Activated CD4-positive, alpha-beta T cell treated with anti-CD3 and anti-CD28 coated beads for 36 hours (primary cell): Measurements from ENCODE around the gene AMBN. TPM values are rescaled to one million over a fixed set of nuclear protein-coding genes. Genes with fewer than 3 reads are reported as not detected.

Experiments
- ATAC-seq: fragments of 200-7000 bp; cut with Tn5 transposase; one replicate; pipeline ENCODE4 v1.10.0; 2021; ENCODE audit warnings: mild to moderate bottlenecking, moderate library complexity
- CTCF ChIA-PET: fragments of 350-600 bp; sonication (Branson Sonifier 250); formaldehyde crosslinking; loops from one replicate; lab custom pipeline; 2021; ENCODE audit warnings: antibody characterized with exemption; lab: Charles Lee
- POLR2A ChIA-PET: fragments of 350-600 bp; sonication (Branson Sonifier 250); formaldehyde crosslinking; loops from one replicate; lab custom pipeline; 2021; ENCODE audit warnings: antibody characterized with exemption, inconsistent platforms; lab: Charles Lee
- DNase-seq: peaks from one replicate; pipeline ENCODE4 v3.0.0-alpha.2; 2020
- H3K27ac Mint-ChIP-seq: one replicate; pipeline ENCODE4 v1.8.0; 2021; ENCODE audit warnings: mixed read lengths
- H3K27me3 Mint-ChIP-seq: one replicate; pipeline ENCODE4 v1.8.0; 2021; ENCODE audit warnings: mixed read lengths
- H3K36me3 Mint-ChIP-seq: one replicate; pipeline ENCODE4 v1.8.0; 2021; ENCODE audit warnings: low read depth, mixed read lengths
- H3K4me1 Mint-ChIP-seq: one replicate; pipeline ENCODE4 v1.8.0; 2021; ENCODE audit warnings: mixed read lengths
- H3K4me3 Mint-ChIP-seq: one replicate; pipeline ENCODE4 v1.8.0; 2021; ENCODE audit warnings: mild to moderate bottlenecking, moderate library complexity, mixed read lengths
- H3K9me3 Mint-ChIP-seq: one replicate; pipeline ENCODE4 v1.8.0; 2021; ENCODE audit warnings: low read depth, mixed read lengths
- intact Hi-C, 2 experiments: fragments of 100-400 bp; cut with DNase I in 1 of 2; cut with micrococcal nuclease in 1 of 2; formaldehyde crosslinking; loops; one replicate each; pipeline versions ENCODE4 v1.14.2 to v1.15.1; 2022 to 2024; cut with DNase I, micrococcal nuclease
- total RNA-seq, 2 experiments: library from RNA; stranded (reverse); gene quantifications; one replicate each; pipeline ENCODE4 v1.2.3, GENCODE V29; 2021

Gene AMBN
- total RNA-seq, 2 experiments from 2014 or later = not detected

GRCh38 chr4:70583952-70584834 is 7.9 kb upstream of the AMBN start:
- DNase-seq (no peak), ATAC-seq (no peak)
- intact Hi-C loops = no loop called here
- Mint-ChIP-seq H3K4me1 (no peaks in the 10 kb centered on the region), H3K27me3 (no peaks in the 10 kb centered on the region), H3K36me3 (no peaks in the 10 kb centered on the region), H3K4me3 (no peak overlapping the region), H3K27ac (no peak overlapping the region), H3K9me3 (no peaks in the 10 kb centered on the region)
- CTCF ChIA-PET = interaction anchor here (1.2 kb wide), 1 partner anchor 25 kb away, joined by 3 read pairs; no protein-coding TSS in a partner anchor
- POLR2A ChIA-PET = no interaction called here

GRCh38 chr4:70586841-70587240 is 5.2 kb upstream of the AMBN start:
- ATAC-seq = no peak
- Mint-ChIP-seq H3K9me3 (no peaks in the 10 kb centered on the region), H3K4me3 (no peak overlapping the region), H3K36me3 (no peaks in the 10 kb centered on the region), H3K4me1 (no peaks in the 10 kb centered on the region), H3K27ac (no peak overlapping the region), H3K27me3 (peaks cover 3% of the 10 kb centered on the region)
- no peak for DNase-seq
- ChIA-PET CTCF (interaction anchor here (0.6 kb wide), 1 partner anchor 86 kb away, joined by 3 read pairs; no protein-coding TSS in a partner anchor), POLR2A (no interaction called here)
- intact Hi-C loops = no loop called here

GRCh38 chr4:70589785-70590184 is 2.3 kb upstream of the AMBN start:
- no peak for ATAC-seq

DNA sequence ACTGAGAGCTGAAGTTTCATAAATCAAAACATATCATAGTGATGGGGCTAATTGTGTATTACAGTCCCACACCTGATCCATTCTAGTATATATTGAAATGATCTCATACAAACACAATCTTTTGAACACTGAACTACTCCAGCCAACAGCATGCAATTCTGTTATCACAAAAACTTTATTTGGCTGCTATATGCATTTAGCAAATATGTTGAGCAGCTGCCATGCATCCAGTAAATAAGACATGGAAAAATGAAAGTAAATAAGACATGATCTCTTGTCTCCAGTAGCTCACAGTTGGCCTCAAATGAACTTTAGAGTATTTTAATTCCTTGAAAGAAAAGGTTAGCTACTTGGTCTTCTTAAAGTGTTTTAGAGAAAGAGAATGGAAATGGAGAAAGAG is 2.1 kb downstream of the AMBN start:
- H3K27me3 Mint-ChIP-seq = peaks cover 7% of the 10 kb centered on the region
- intact Hi-C loops = no loop called here
- H3K4me3 Mint-ChIP-seq = no peak overlapping the region
- H3K4me1 Mint-ChIP-seq = no peaks in the 10 kb centered on the region
- H3K9me3 Mint-ChIP-seq = no peaks in the 10 kb centered on the region
- POLR2A ChIA-PET = no interaction called here
- no peaks in the 10 kb centered on the region for H3K36me3 Mint-ChIP-seq
- CTCF ChIA-PET = interaction anchor here (0.6 to 1.3 kb wide), 2 partner anchors 12 to 246 kb away, joined by 3 to 6 read pairs; partner anchors contain the start of gene GRSF1
- H3K27ac Mint-ChIP-seq = no peak overlapping the region
- ATAC-seq (no peak), DNase-seq (no peak)

More at GRCh38 chr4:70589785-70590184, 2.3 kb upstream of the AMBN start:
- Mint-ChIP-seq H3K27ac (no peak overlapping the region), H3K9me3 (no peaks in the 10 kb centered on the region), H3K36me3 (no peaks in the 10 kb centered on the region), H3K27me3 (peaks cover 4% of the 10 kb centered on the region), H3K4me3 (no peak overlapping the region), H3K4me1 (no peaks in the 10 kb centered on the region)
- DNase-seq = no peak
- POLR2A ChIA-PET = no interaction called here
- CTCF ChIA-PET = interaction anchor here (0.6 kb wide), 1 partner anchor 324 kb away, joined by 3 read pairs; no protein-coding TSS in a partner anchor
- intact Hi-C loops = no loop called here

- no peak overlapping the region for H3K27ac Mint-ChIP-seq
- intact Hi-C loops = loop anchor here (2.0 to 5.0 kb wide), 6 partner anchors 88 to 1702 kb away; partner anchors contain the start of gene UTP3 (in 1 of the 2)
- no peaks in the 10 kb centered on the region for H3K4me1 Mint-ChIP-seq
- H3K9me3 Mint-ChIP-seq = no peaks in the 10 kb centered on the region
- POLR2A ChIA-PET = no interaction called here
- DNase-seq (no peak), ATAC-seq (no peak)
- CTCF ChIA-PET = interaction anchor here (0.6 to 1.6 kb wide), 8 partner anchors 9 to 1704 kb away, joined by 3 to 4 read pairs (median 3); no protein-coding TSS in a partner anchor
- H3K4me3 Mint-ChIP-seq = no peak overlapping the region
- peaks cover 2% of the 10 kb centered on the region for H3K27me3 Mint-ChIP-seq
- no peaks in the 10 kb centered on the region for H3K36me3 Mint-ChIP-seq
These were observed 8.2 kb downstream of the AMBN start for GRCh38 chr4:70600305-70600704.

- DNase-seq (no peak), ATAC-seq (no peak)
- Mint-ChIP-seq H3K4me3 (no peak overlapping the region), H3K36me3 (no peaks in the 10 kb centered on the region), H3K27ac (no peak overlapping the region), H3K27me3 (peaks cover 2% of the 10 kb centered on the region), H3K4me1 (no peaks in the 10 kb centered on the region), H3K9me3 (no peaks in the 10 kb centered on the region)
- ChIA-PET CTCF (interaction anchor here (0.6 to 1.6 kb wide), 10 partner anchors 14 to 1703 kb away, joined by 3 to 4 read pairs (median 3); no protein-coding TSS in a partner anchor), POLR2A (no interaction called here)
- intact Hi-C loops = loop anchor here (1.0 to 5.0 kb wide), 8 partner anchors 87 to 1702 kb away; partner anchors contain the start of gene UTP3 (in 2 of the 2)
These were observed 8.9 kb downstream of the AMBN start for GRCh38 chr4:70600977-70601376.

DNA sequence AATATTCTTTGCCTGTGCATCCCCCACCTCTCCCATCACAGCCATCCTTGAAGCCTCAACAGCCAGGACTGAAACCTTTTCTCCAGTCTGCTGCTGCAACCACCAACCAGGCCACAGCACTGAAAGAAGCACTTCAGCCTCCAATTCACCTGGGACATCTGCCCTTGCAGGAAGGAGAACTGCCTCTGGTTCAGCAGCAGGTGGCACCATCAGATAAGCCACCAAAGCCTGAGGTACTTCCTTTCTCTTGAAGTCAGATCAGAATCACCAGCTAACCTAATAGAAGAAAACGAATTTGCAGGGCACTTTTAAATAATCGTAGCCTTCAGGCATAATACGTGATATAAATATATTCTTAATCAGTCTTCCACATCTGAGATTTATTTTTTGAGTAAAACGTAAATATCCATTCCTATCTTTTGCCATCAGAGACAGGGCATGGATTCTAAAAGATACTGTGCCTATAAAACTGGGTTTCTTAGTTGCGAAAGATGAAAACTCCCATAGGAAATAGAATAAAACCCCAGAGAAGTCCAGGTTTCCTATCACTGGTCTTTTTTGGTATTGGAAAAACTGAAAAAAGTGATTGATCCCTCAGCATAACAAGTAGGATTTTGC is 9.5 kb downstream of the AMBN start:
- Mint-ChIP-seq H3K36me3 (no peaks in the 10 kb centered on the region), H3K9me3 (no peaks in the 10 kb centered on the region), H3K27me3 (peaks cover 2% of the 10 kb centered on the region), H3K27ac (no peak overlapping the region), H3K4me1 (no peaks in the 10 kb centered on the region), H3K4me3 (no peak overlapping the region)
- peak; percentile 92 for ATAC-seq
- POLR2A ChIA-PET = no interaction called here
- intact Hi-C loops = loop anchor here (1.0 to 5.0 kb wide), 8 partner anchors 87 to 1701 kb away; partner anchors contain the start of gene UTP3 (in 2 of the 2)
- DNase-seq = peak; percentile 79
- CTCF ChIA-PET = interaction anchor here (0.6 to 1.6 kb wide), 13 partner anchors 12 to 1703 kb away, joined by 3 to 4 read pairs (median 3); no protein-coding TSS in a partner anchor

DNA sequence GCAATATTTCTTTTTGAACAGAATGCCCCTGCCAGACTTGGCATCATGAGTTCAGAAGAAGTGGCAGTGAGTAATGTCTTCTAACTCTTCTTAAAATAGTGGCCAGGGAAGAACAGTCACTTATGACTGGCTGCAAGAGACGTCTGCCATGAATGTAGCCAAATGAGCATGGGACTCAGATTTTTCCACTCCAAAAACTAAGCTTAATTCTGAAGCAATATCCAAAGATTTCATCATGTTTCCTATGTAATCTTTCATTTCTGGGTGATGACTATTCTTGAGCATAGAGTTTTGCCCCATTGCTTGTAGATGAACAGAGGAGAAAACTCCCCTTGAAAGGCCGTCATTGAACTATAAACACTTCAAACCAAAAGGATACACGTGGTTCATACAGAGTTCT is 11.8 kb downstream of the AMBN start:
- peak; percentile 33 for ATAC-seq
- no peak for DNase-seq
- POLR2A ChIA-PET = no interaction called here
- CTCF ChIA-PET = interaction anchor here (0.9 to 1.9 kb wide), 5 partner anchors 10 to 1702 kb away, joined by 3 to 6 read pairs (median 3); no protein-coding TSS in a partner anchor
- intact Hi-C loops = loop anchor here (5.0 kb wide), 4 partner anchors 408 to 1698 kb away; no protein-coding TSS in a partner anchor
- no peaks in the 10 kb centered on the region for H3K9me3 Mint-ChIP-seq
- H3K27ac Mint-ChIP-seq = no peak overlapping the region
- H3K4me3 Mint-ChIP-seq = no peak overlapping the region
- no peaks in the 10 kb centered on the region for H3K27me3 Mint-ChIP-seq
- no peaks in the 10 kb centered on the region for H3K4me1 Mint-ChIP-seq
- no peaks in the 10 kb centered on the region for H3K36me3 Mint-ChIP-seq

DNA sequence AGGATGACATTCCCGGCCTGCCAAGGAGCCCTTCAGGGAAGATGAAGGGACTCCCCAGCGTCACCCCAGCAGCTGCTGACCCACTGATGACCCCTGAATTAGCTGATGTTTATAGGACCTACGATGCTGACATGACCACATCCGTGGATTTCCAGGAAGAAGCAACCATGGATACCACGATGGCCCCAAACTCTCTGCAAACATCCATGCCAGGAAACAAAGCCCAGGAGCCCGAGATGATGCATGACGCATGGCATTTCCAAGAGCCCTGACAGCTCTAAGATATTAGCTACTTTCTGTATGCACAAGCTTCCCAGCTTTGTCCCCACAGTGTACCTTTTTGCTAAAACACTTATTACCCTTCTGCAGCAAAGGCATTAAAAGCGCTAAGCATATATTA is 14.4 kb downstream of the AMBN start:
- Mint-ChIP-seq H3K27ac (no peak overlapping the region), H3K4me1 (no peaks in the 10 kb centered on the region), H3K4me3 (no peak overlapping the region), H3K27me3 (no peaks in the 10 kb centered on the region), H3K9me3 (no peaks in the 10 kb centered on the region), H3K36me3 (no peaks in the 10 kb centered on the region)
- ChIA-PET CTCF (interaction anchor here (0.9 to 1.7 kb wide), 2 partner anchors 9 to 12 kb away, joined by 4 to 6 read pairs; no protein-coding TSS in a partner anchor), POLR2A (no interaction called here)
- no peak for DNase-seq
- no peak for ATAC-seq
- intact Hi-C loops = no loop called here

DNA sequence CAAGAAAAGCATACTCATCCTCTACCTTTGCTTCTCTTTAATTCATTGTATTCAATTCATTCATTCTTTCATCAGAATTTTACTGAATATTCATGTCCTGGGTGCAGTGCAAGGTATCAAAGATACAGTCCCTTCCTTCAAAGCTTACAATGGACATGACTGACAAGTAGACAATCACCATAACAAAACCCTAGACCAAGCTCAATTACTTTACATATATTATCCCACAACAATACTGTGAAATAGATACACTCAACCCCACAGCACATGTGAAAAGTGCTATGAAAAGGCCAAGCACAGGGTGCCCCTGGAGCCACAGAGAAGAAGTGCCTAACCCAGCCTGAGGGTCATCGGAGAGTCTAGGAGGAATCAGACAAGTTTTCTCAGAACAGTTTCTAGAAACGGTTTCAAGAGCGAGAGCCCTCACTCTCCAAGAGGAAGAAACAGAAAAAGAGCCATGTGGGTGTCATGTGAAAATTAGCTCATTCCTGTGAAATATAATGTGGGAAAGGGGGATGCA is 15.3 kb downstream of the AMBN start:
- H3K27me3 Mint-ChIP-seq = no peaks in the 10 kb centered on the region
- no peak overlapping the region for H3K27ac Mint-ChIP-seq
- no peaks in the 10 kb centered on the region for H3K9me3 Mint-ChIP-seq
- H3K36me3 Mint-ChIP-seq = no peaks in the 10 kb centered on the region
- DNase-seq (no peak), ATAC-seq (no peak)
- H3K4me1 Mint-ChIP-seq = no peaks in the 10 kb centered on the region
- intact Hi-C loops = no loop called here
- POLR2A ChIA-PET = no interaction called here
- H3K4me3 Mint-ChIP-seq = no peak overlapping the region
- CTCF ChIA-PET = no interaction called here

- DNase-seq (no peak), ATAC-seq (no peak)
- Mint-ChIP-seq H3K4me1 (peaks cover 6% of the 10 kb centered on the region), H3K36me3 (no peaks in the 10 kb centered on the region), H3K27me3 (no peaks in the 10 kb centered on the region), H3K27ac (no peak overlapping the region), H3K9me3 (no peaks in the 10 kb centered on the region), H3K4me3 (no peak overlapping the region)
- ChIA-PET POLR2A (no interaction called here), CTCF (no interaction called here)
- intact Hi-C loops = no loop called here
These were observed 16.3 kb downstream of the AMBN start for GRCh38 chr4:70608324-70608723.
